ENCODE measurements around the gene ZNF716. TPM values are rescaled to one million over a fixed set of nuclear protein-coding genes. Genes with fewer than 3 reads are reported as not detected.

The ZNF716 gene
- total and polyA plus RNA-seq, 2 donors (not counting 3 experiments of a cell fraction or from before 2014, with no cell fraction given): not detected

- H3K27ac ChIP-seq (ENCODE audit: insufficient read depth, low read depth, low read length): no peak overlapping the region
- no peak overlapping the region for H3K4me3 ChIP-seq (replicated peaks in 1 of 3; ENCODE audit: insufficient read depth in 1 of 3, low read depth in 1 of 3, low read length in 3 of 3)
- peaks cover 2% of the 10 kb centered on the region for H3K9me3 ChIP-seq (replicated peaks; ENCODE audit: control insufficient read depth, insufficient read depth, low read length)
- no peak for DNase-seq (ENCODE audit: low read depth, low spot score)
- H3K27me3 ChIP-seq (ENCODE audit: control insufficient read depth in 2 of 2, insufficient read depth in 2 of 2, low read length in 2 of 2): no peaks in the 10 kb centered on the region
- no TSS peak for BruUV-seq (replicated peaks)
- H3K36me3 ChIP-seq (ENCODE audit: control insufficient read depth in 2 of 2, extremely low read depth in 1 of 2, insufficient read depth in 2 of 2, low read length in 2 of 2): no peaks in the 10 kb centered on the region
- ChIA-PET CTCF (no interaction called here), POLR2A (no interaction called here)
- dilution Hi-C loops (cut with MboI; ENCODE audit: extremely low pct_ligation_motif_present, low sequenced_read_pairs): no loop called here
- no peak for FAIRE-seq
- no peaks in the 10 kb centered on the region for H3K9me1 ChIP-seq (replicated peaks; ENCODE audit: control insufficient read depth, extremely low read depth, insufficient read depth, low read length)
- H4K20me1 ChIP-seq (replicated peaks; ENCODE audit: control insufficient read depth, extremely low read depth, insufficient read depth, low read length): no peaks in the 10 kb centered on the region
- H2AFZ ChIP-seq (ENCODE audit: low read depth, low read length): no peak overlapping the region
- TF ChIP-seq FOS (IDR thresholded peaks at IDR 0.05; ENCODE audit: borderline replicate concordance, insufficient read depth, low read length): no peak
- no peak for TF ChIP-seq MAX (IDR thresholded peaks at IDR 0.05; ENCODE audit: insufficient read depth, insufficient read length)
- no peak for TF ChIP-seq POLR2AphosphoS5 (IDR thresholded peaks at IDR 0.05; ENCODE audit: insufficient read depth, low read depth, low read length)
- TF ChIP-seq POLR2A (IDR thresholded peaks at IDR 0.05; ENCODE audit: low read depth, low read length): no peak
- TF ChIP-seq EZH2 (IDR thresholded peaks at IDR 0.05; ENCODE audit: borderline replicate concordance, low read depth, low read length, severe bottlenecking): no peak
- TF ChIP-seq GATA2 (IDR thresholded peaks at IDR 0.05; ENCODE audit: insufficient read depth, insufficient read length, low read depth, low read length): no peak
- TF ChIP-seq JUN (IDR thresholded peaks at IDR 0.05; ENCODE audit: borderline replicate concordance, insufficient read depth, insufficient read length, low read depth): no peak
- TF ChIP-seq MYC (IDR thresholded peaks at IDR 0.05; ENCODE audit: low read depth, low read length): no peak
- no peak for TF ChIP-seq CTCF (IDR thresholded peaks at IDR 0.05; ENCODE audit: extremely low read depth in 1 of 2, insufficient read depth in 1 of 2, low read depth in 1 of 2, low read length in 2 of 2)
- intact Hi-C loops (cut with micrococcal nuclease): no loop called here
- H3K9ac ChIP-seq (replicated peaks; ENCODE audit: extremely low read depth, insufficient read depth, low read length): no peak overlapping the region
- no peak overlapping the region for H3K4me2 ChIP-seq (ENCODE audit: insufficient read depth, low read length)
- H3K79me2 ChIP-seq (ENCODE audit: control insufficient read depth, insufficient read depth, low read length): no peaks in the 10 kb centered on the region
- no peaks in the 10 kb centered on the region for H3K4me1 ChIP-seq (ENCODE audit: control insufficient read depth, extremely low read depth, insufficient read depth, low read length)
These were observed 45.5 kb upstream of the ZNF716 start for GRCh38 chr7:57404343-57404966.

Data from endothelial cell of umbilical vein (primary cell).